ENCODE measurements around the gene SNTG2. TPM values are rescaled to one million over a fixed set of nuclear protein-coding genes. Genes with fewer than 3 reads are reported as not detected.
A peak's percentile ranks its signal among the peaks of the same experiment; 100 is the strongest.

Gene SNTG2
- total and polyA plus RNA-seq, 2 experiments from 2014 or later: 0.66 to 1.0 TPM

- Histone ChIP-seq H3K4me1 (ENCODE audit: low read depth) (no peaks in the 10 kb centered on the region), H3K36me3 (no peaks in the 10 kb centered on the region), H3K4me3 (no peak overlapping the region), H3K27me3 (no peaks in the 10 kb centered on the region), H3K9me3 (ENCODE audit: low read depth) (no peaks in the 10 kb centered on the region), H3K27ac (no peak overlapping the region)
- no peak for DNase-seq (ENCODE audit: low read depth in 1 of 2, low spot score in 1 of 2)
- no peak for TF ChIP-seq CTCF (IDR thresholded peaks at IDR 0.05; ENCODE audit: low read depth, low read length)
Observed at GRCh38 chr2:1041012-1041805, 90.6 kb downstream of the SNTG2 start.

GRCh38 chr2:1045109-1045508, 94.5 kb downstream of the SNTG2 start:
- no peak for TF ChIP-seq CTCF (IDR thresholded peaks at IDR 0.05; ENCODE audit: low read depth, low read length)
- H3K4me3 ChIP-seq: no peak overlapping the region
- H3K27me3 ChIP-seq: no peaks in the 10 kb centered on the region

GRCh38 chr2:1046067-1046466, 95.4 kb downstream of the SNTG2 start:
- no peak for DNase-seq (ENCODE audit: low read depth in 1 of 2, low spot score in 1 of 2)
- no peaks in the 10 kb centered on the region for H3K4me1 ChIP-seq (ENCODE audit: low read depth)
- H3K4me3 ChIP-seq: no peak overlapping the region
- no peak overlapping the region for H3K27ac ChIP-seq
- H3K27me3 ChIP-seq: no peaks in the 10 kb centered on the region
- no peak for TF ChIP-seq CTCF (IDR thresholded peaks at IDR 0.05; ENCODE audit: low read depth, low read length)
- H3K9me3 ChIP-seq (ENCODE audit: low read depth): no peaks in the 10 kb centered on the region
- H3K36me3 ChIP-seq: no peaks in the 10 kb centered on the region

More at GRCh38 chr2:1045109-1045508, 94.5 kb downstream of the SNTG2 start:
- Histone ChIP-seq H3K4me1 (ENCODE audit: low read depth) (no peaks in the 10 kb centered on the region), H3K9me3 (ENCODE audit: low read depth) (no peaks in the 10 kb centered on the region), H3K36me3 (no peaks in the 10 kb centered on the region), H3K27ac (no peak overlapping the region)
- no peak for DNase-seq (ENCODE audit: low read depth in 1 of 2, low spot score in 1 of 2)

- H3K4me3 ChIP-seq: no peak overlapping the region
- no peaks in the 10 kb centered on the region for H3K9me3 ChIP-seq (ENCODE audit: low read depth)
- peak; percentile 11 for TF ChIP-seq CTCF (IDR thresholded peaks at IDR 0.05; ENCODE audit: low read depth, low read length)
- DNase-seq (ENCODE audit: low read depth in 1 of 2, low spot score in 1 of 2): peak in 1 of 2 donors; percentile 38
- no peaks in the 10 kb centered on the region for H3K36me3 ChIP-seq
- no peaks in the 10 kb centered on the region for H3K4me1 ChIP-seq (ENCODE audit: low read depth)
- no peaks in the 10 kb centered on the region for H3K27me3 ChIP-seq
- H3K27ac ChIP-seq: no peak overlapping the region
Observed at GRCh38 chr2:1047485-1047884, 96.8 kb downstream of the SNTG2 start.

- H3K27me3 ChIP-seq: no peaks in the 10 kb centered on the region
- H3K4me1 ChIP-seq (ENCODE audit: low read depth): no peaks in the 10 kb centered on the region
- no peaks in the 10 kb centered on the region for H3K36me3 ChIP-seq
- H3K9me3 ChIP-seq (ENCODE audit: low read depth): no peaks in the 10 kb centered on the region
- DNase-seq (ENCODE audit: low read depth in 1 of 2, low spot score in 1 of 2): no peak
- no peak overlapping the region for H3K27ac ChIP-seq
- no peak for TF ChIP-seq CTCF (IDR thresholded peaks at IDR 0.05; ENCODE audit: low read depth, low read length)
- no peak overlapping the region for H3K4me3 ChIP-seq
Observed at GRCh38 chr2:1049691-1050090, 99.0 kb downstream of the SNTG2 start.

Data from cardiac muscle cell (in vitro differentiated cells and primary cell).